B cell (primary cell): ENCODE results near the gene SLC7A10.

Experiments used
- CTCF ChIP-seq: fragments of 200-600 bp; IDR thresholded peaks from one replicate; pipeline ENCODE4 v1.8.0; 2022; ENCODE audit warnings: antibody characterized with exemption, mild to moderate bottlenecking
- EZH2 ChIP-seq: IDR thresholded peaks from 2 replicates; pipeline ENCODE4 v1.6.1; 2012; ENCODE audit warnings: borderline replicate concordance, low read depth, mild to moderate bottlenecking, moderate library complexity, low read length; ENCODE audit not compliant: insufficient read depth, poor library complexity, severe bottlenecking

- TF ChIP-seq CTCF (no peak), EZH2 (no peak)
Observed at GRCh38 chr19:33214596-33214995, 11.1 kb downstream of the SLC7A10 start.
